DOHH2 (cell line): ENCODE measurements around the gene CAMTA1.

Experiments
- H3F3A ChIP-seq: fragments of 200-600 bp; sonication (generic), shearing (Covaris generic); 2 replicates; pipeline ENCODE4 v1.6.0; 2016; ENCODE audit warnings: antibody characterized with exemption, mild to moderate bottlenecking; ENCODE audit not compliant: control insufficient read depth, insufficient read depth
- H3K27ac ChIP-seq: fragments of 200-600 bp; sonication (generic); 2 replicates; pipeline ENCODE4 v1.5.1; 2014; ENCODE audit warnings: low read depth, mild to moderate bottlenecking, low read length, moderate library complexity
- H3K27me3 ChIP-seq: fragments of 200-600 bp; sonication (generic); 2 replicates; pipeline ENCODE4 v1.6.1; 2014; ENCODE audit warnings: mild to moderate bottlenecking, low read length, mixed read lengths; ENCODE audit not compliant: control insufficient read depth
- H3K36me3 ChIP-seq: fragments of 200-600 bp; sonication (generic); 2 replicates; pipeline ENCODE4 v1.6.1; 2014; ENCODE audit warnings: mild to moderate bottlenecking, low read length, moderate library complexity, mixed read lengths; ENCODE audit not compliant: control insufficient read depth
- H3K4me1 ChIP-seq: fragments of 200-600 bp; sonication (generic); 2 replicates; pipeline ENCODE4 v1.6.1; 2014; ENCODE audit warnings: mild to moderate bottlenecking, low read length, mixed read lengths; ENCODE audit not compliant: control insufficient read depth
- H3K4me2 ChIP-seq: fragments of 200-600 bp; sonication (generic); 2 replicates; pipeline ENCODE4 v1.6.0; 2014; ENCODE audit warnings: mild to moderate bottlenecking, low read length, moderate library complexity
- H3K4me3 ChIP-seq: fragments of 200-600 bp; sonication (generic); 2 replicates; pipeline ENCODE4 v1.5.1; 2014; ENCODE audit warnings: mild to moderate bottlenecking, low read length, mixed read lengths
- H3K79me2 ChIP-seq: fragments of 200-600 bp; sonication (generic); 2 replicates; pipeline ENCODE4 v1.6.1; 2014; ENCODE audit warnings: mild to moderate bottlenecking, low read length, mixed read lengths; ENCODE audit not compliant: control insufficient read depth
- H3K9me2 ChIP-seq: fragments of 200-600 bp; sonication (generic); replicated peaks from 2 replicates; pipeline ENCODE4 v1.6.1; 2014; ENCODE audit warnings: mild to moderate bottlenecking, low read length, mixed read lengths; ENCODE audit not compliant: control insufficient read depth
- H3K9me3 ChIP-seq: fragments of 200-600 bp; sonication (generic); 2 replicates; pipeline ENCODE4 v1.6.1; 2014; ENCODE audit warnings: antibody characterized with exemption, low read length, mixed read lengths; ENCODE audit not compliant: control insufficient read depth, insufficient read depth
- H4K20me1 ChIP-seq: fragments of 200-600 bp; sonication (generic); 2 replicates; pipeline ENCODE4 v1.6.0; 2014; ENCODE audit warnings: low read depth, mild to moderate bottlenecking, antibody characterized with exemption, low read length, moderate library complexity; ENCODE audit not compliant: control insufficient read depth, insufficient read depth
- CTCF ChIP-seq: fragments of 200-600 bp; sonication (generic); IDR thresholded peaks from one replicate; pipeline ENCODE4 v1.5.1; 2014; ENCODE audit warnings: antibody characterized with exemption, mild to moderate bottlenecking, low read depth, low read length; ENCODE audit not compliant: poor library complexity, severe bottlenecking
- EZH2phosphoT487 ChIP-seq: fragments of 200-600 bp; sonication (generic); IDR thresholded peaks from 2 replicates; pipeline ENCODE4 v1.6.1; 2017; ENCODE audit warnings: borderline replicate concordance, mild to moderate bottlenecking, antibody characterized with exemption, low read length, moderate library complexity, mixed read lengths

CAMTA1 gene

GRCh38 chr1:7420470-7421100 lies 635.3 kb downstream of the CAMTA1 start:
- H3K79me2 ChIP-seq, result no peaks in the 10 kb centered on the region
- TF ChIP-seq CTCF, result no peak
- TF ChIP-seq EZH2phosphoT487, result no peak
- no peaks in the 10 kb centered on the region for H3K9me2 ChIP-seq
- no peak overlapping the region for H3K4me2 ChIP-seq
- no peaks in the 10 kb centered on the region for H3K36me3 ChIP-seq
- no peaks in the 10 kb centered on the region for H3K9me3 ChIP-seq
- H4K20me1 ChIP-seq, result no peaks in the 10 kb centered on the region
- no peaks in the 10 kb centered on the region for H3K4me1 ChIP-seq
- no peak overlapping the region for H3K4me3 ChIP-seq
- H3F3A ChIP-seq, result no peaks in the 10 kb centered on the region
- H3K27me3 ChIP-seq, result no peaks in the 10 kb centered on the region
- H3K27ac ChIP-seq, result no peak overlapping the region

DNA sequence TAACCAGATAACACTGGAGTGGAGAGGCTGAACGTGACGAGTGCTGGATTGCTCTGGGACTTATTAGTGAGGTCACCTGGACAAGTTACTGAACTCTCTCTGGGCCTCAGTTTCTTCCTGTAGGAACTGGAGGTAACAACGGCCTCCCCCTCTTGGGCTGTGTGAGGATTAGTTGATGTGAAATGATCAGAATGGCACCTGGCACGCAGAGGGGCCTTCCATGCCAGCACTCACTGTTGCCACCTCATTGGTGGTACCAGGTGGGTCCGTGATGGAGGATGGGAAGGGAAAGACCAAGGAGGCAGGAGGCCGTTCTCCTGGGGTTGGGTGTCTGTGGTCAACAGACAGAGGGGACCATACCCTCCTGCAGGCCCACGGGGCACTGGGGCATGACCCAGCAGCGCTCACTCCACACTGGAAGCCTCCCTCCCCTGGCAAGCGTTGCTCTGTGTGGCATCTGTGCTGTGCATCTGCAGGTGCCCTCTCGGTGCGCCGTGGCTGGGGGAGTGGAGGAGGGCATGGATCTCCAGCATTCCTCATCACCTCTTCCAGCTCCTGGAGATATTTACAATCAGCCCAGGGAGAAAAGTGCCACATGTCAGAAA lies 636.3 kb downstream of the CAMTA1 start:
- TF ChIP-seq CTCF (no peak), EZH2phosphoT487 (no peak)
- no peaks in the 10 kb centered on the region for H3K36me3 ChIP-seq
- H3F3A ChIP-seq, result no peaks in the 10 kb centered on the region
- no peaks in the 10 kb centered on the region for H4K20me1 ChIP-seq
- H3K27me3 ChIP-seq, result no peaks in the 10 kb centered on the region
- no peaks in the 10 kb centered on the region for H3K9me3 ChIP-seq
- H3K4me2 ChIP-seq, result no peak overlapping the region
- H3K9me2 ChIP-seq, result no peaks in the 10 kb centered on the region
- H3K27ac ChIP-seq, result no peak overlapping the region
- no peak overlapping the region for H3K4me3 ChIP-seq
- H3K79me2 ChIP-seq, result no peaks in the 10 kb centered on the region
- no peaks in the 10 kb centered on the region for H3K4me1 ChIP-seq

GRCh38 chr1:7422081-7422480 lies 636.8 kb downstream of the CAMTA1 start:
- Histone ChIP-seq H3K36me3 (no peaks in the 10 kb centered on the region), H3K9me2 (no peaks in the 10 kb centered on the region)

More at GRCh38 chr1:7422081-7422480, 636.8 kb downstream of the CAMTA1 start:
- no peak overlapping the region for H3K4me3 ChIP-seq
- no peaks in the 10 kb centered on the region for H3K79me2 ChIP-seq
- no peaks in the 10 kb centered on the region for H3K27me3 ChIP-seq
- no peaks in the 10 kb centered on the region for H3K9me3 ChIP-seq
- TF ChIP-seq EZH2phosphoT487 (no peak), CTCF (no peak)
- no peaks in the 10 kb centered on the region for H4K20me1 ChIP-seq
- H3K27ac ChIP-seq, result no peak overlapping the region
- no peak overlapping the region for H3K4me2 ChIP-seq
- H3F3A ChIP-seq, result no peaks in the 10 kb centered on the region
- no peaks in the 10 kb centered on the region for H3K4me1 ChIP-seq
